ENCODE results near the gene RAMACL. TPM values are rescaled to one million over a fixed set of nuclear protein-coding genes. Genes with fewer than 3 reads are reported as not detected.
"Not testable (repeated sequence)": the region's sequence is repeated elsewhere in the genome, so short reads cannot be mapped to it uniquely, and the experiment has no call there.

Gene RAMACL
- 10 to 100 TPM in 1 of 2 donors, 1 to 10 TPM in 1; 7.8 to 17.6 TPM for total RNA-seq
- polyA plus RNA-seq = under 1 TPM; 0.30 to 0.77 TPM
- long read RNA-seq, donor 1, transcript RAMACL-201 (1 exons, 1,991 nt) = major isoform, 29 of 29 reads
- long read RNA-seq, donor 1, partial matches to known transcripts = 0 of 29 reads
- long read RNA-seq, donor 1, other reads (novel, unspliced or antisense) = 0 of 29 reads
- long read RNA-seq, donor 2, transcript RAMACL-201 (1 exons, 1,991 nt) = major isoform, 16 of 16 reads
- long read RNA-seq, donor 2, partial matches to known transcripts = 0 of 16 reads
- long read RNA-seq, donor 2, other reads (novel, unspliced or antisense) = 0 of 16 reads
- long read RNA-seq, donor 3, transcript RAMACL-201 (1 exons, 1,991 nt) = major isoform, 12 of 12 reads
- long read RNA-seq, donor 3, partial matches to known transcripts = 0 of 12 reads
- long read RNA-seq, donor 3, other reads (novel, unspliced or antisense) = 0 of 12 reads
- long read RNA-seq, donor 4, transcript RAMACL-201 (1 exons, 1,991 nt) = major isoform, 14 of 14 reads
- long read RNA-seq, donor 4, partial matches to known transcripts = 0 of 14 reads
- long read RNA-seq, donor 4, other reads (novel, unspliced or antisense) = 0 of 14 reads
- long read RNA-seq, donor 5, transcript RAMACL-201 (1 exons, 1,991 nt) = major isoform, 47 of 47 reads
- long read RNA-seq, donor 5, partial matches to known transcripts = 0 of 47 reads
- long read RNA-seq, donor 5, other reads (novel, unspliced or antisense) = 0 of 47 reads

GRCh38 chr6:166586424-166587156, at the start of gene RAMACL:
TSS of gene RAMACL (minus strand) at chr6:166586678. CDS start at chr6:166586477, 201 bp downstream.
- H3K9me3 ChIP-seq (ENCODE audit: control insufficient read depth in 4 of 4, insufficient read depth in 3 of 4, low read length in 3 of 4) = no peaks in the 10 kb centered on the region
- TF ChIP-seq CTCF (IDR thresholded peaks at IDR 0.05; ENCODE audit: control extremely low read depth, extremely low read depth) = no peak
- ATAC-seq (ENCODE audit: insufficient read depth, low FRiP score) (no peak), DNase-seq (no peak)
- no peak within 1 kb of the TSS for H3K9ac ChIP-seq (ENCODE audit: insufficient read depth in 1 of 2, low read length in 2 of 2)
- no peak within 1 kb of the TSS for H3K27ac ChIP-seq (ENCODE audit: low read depth in 1 of 2, low read length in 1 of 2)
- no peaks in the 10 kb centered on the region for H3K27me3 ChIP-seq (ENCODE audit: control insufficient read depth in 3 of 3, insufficient read depth in 3 of 3, low read length in 2 of 3)
- H3K4me1 ChIP-seq (ENCODE audit: control insufficient read depth in 5 of 5, insufficient read depth in 5 of 5, low read length in 5 of 5) = peaks cover 0 to 24% (median 0%) of the 10 kb centered on the region in 5 donors
- WGBS, 2 donors = 97 to 98% methylated on average over 7 to 9 of the region's 9 CpGs
- H3K36me3 ChIP-seq (ENCODE audit: control insufficient read depth in 4 of 4, insufficient read depth in 4 of 4, low read length in 4 of 4) = peaks cover 0 to 5% (median 0%) of the 10 kb centered on the region in 4 donors
- H3K4me3 ChIP-seq = no peak within 1 kb of the TSS

- WGBS, 2 donors = 94 to 95% methylated on average over 20 of the region's 20 CpGs
- no peaks in the 10 kb centered on the region for H3K36me3 ChIP-seq (ENCODE audit: control insufficient read depth in 4 of 4, insufficient read depth in 4 of 4, low read length in 4 of 4)
- H3K27me3 ChIP-seq (ENCODE audit: control insufficient read depth in 3 of 3, insufficient read depth in 3 of 3, low read length in 2 of 3) = peaks cover 0 to 3% (median 0%) of the 10 kb centered on the region in 3 donors
- DNase-seq = no peak
- H3K4me1 ChIP-seq (ENCODE audit: control insufficient read depth in 5 of 5, insufficient read depth in 5 of 5, low read length in 5 of 5) = peaks cover 0 to 33% (median 5%) of the 10 kb centered on the region in 5 donors
- no peak overlapping the region for H3K4me3 ChIP-seq
- no peak for ATAC-seq (ENCODE audit: insufficient read depth, low FRiP score)
- no peak for TF ChIP-seq CTCF (IDR thresholded peaks at IDR 0.05; ENCODE audit: control extremely low read depth, extremely low read depth)
- no peaks in the 10 kb centered on the region for H3K9me3 ChIP-seq (ENCODE audit: control insufficient read depth in 4 of 4, insufficient read depth in 3 of 4, low read length in 3 of 4)
- no peak overlapping the region for H3K9ac ChIP-seq (ENCODE audit: insufficient read depth in 1 of 2, low read length in 2 of 2)
- peak overlapping the region in 1 of 2 donors; percentile 34 for H3K27ac ChIP-seq (ENCODE audit: low read depth in 1 of 2, low read length in 1 of 2)
Measured at GRCh38 chr6:166635013-166635970, 48.8 kb upstream of the RAMACL start.

- H3K27me3 ChIP-seq (ENCODE audit: control insufficient read depth in 3 of 3, insufficient read depth in 3 of 3, low read length in 2 of 3); H3K9me3 ChIP-seq (ENCODE audit: control insufficient read depth in 4 of 4, insufficient read depth in 3 of 4, low read length in 3 of 4); H3K27ac ChIP-seq (ENCODE audit: low read depth in 1 of 2, low read length in 1 of 2); DNase-seq; H3K36me3 ChIP-seq (ENCODE audit: control insufficient read depth in 4 of 4, insufficient read depth in 4 of 4, low read length in 4 of 4); H3K9ac ChIP-seq (ENCODE audit: insufficient read depth in 1 of 2, low read length in 2 of 2); H3K4me3 ChIP-seq; ATAC-seq (ENCODE audit: insufficient read depth, low FRiP score): not testable (repeated sequence)
- 92 to 95% methylated on average over 4 of the region's 4 CpGs for WGBS, 2 donors
- H3K4me1 ChIP-seq (ENCODE audit: control insufficient read depth in 5 of 5, insufficient read depth in 5 of 5, low read length in 5 of 5) = peaks cover 0 to 33% (median 5%) of the 10 kb centered on the region in 5 donors
Measured at GRCh38 chr6:166634581-166634980, 48.1 kb upstream of the RAMACL start.
